ENCODE measurements around the gene SCUBE1. TPM values are rescaled to one million over a fixed set of nuclear protein-coding genes. Genes with fewer than 3 reads are reported as not detected.

Gene SCUBE1
- total and polyA plus RNA-seq, 10 of the 15 experiments (the other 5 are each of a cell fraction or from before 2014, with no cell fraction given), result not detected

DNA sequence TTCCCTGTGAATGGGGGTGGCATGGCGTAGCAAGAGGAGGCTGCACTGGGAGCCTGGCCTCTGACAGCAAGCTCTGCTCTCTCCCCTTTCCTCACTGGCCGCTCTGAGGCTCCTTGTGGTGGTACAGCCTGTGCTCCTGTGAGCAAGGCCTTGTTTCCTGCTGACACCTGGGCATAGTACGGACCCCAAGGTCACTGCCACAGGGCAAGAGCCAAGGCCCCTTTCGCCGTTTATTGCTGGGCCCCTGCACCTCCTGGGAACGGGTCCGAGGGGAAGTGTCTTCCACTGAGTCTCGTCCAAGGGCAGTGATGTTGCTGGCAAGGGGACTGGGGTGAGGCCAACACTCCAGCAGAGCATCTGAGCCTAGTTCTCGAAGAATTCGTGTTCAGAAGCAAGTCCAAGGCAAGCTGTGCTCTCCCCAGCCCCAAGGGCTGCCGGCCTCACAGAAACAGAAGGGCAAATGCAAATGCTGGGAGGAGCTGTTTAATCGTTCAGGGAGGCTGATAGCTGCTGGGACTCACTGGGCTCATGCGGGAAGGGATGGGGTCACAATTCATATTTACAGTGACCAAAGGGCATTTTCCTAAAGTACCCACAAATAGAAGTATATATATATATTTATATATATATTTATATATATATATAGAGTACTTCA is 140.3 kb downstream of the SCUBE1 start:
- Histone ChIP-seq H4K20me1 (ENCODE audit: control insufficient read depth, insufficient read depth) (no peaks in the 10 kb centered on the region), H3K4me3 (no peak overlapping the region), H3K9ac (ENCODE audit: control insufficient read depth, insufficient read depth, low read length) (no peak overlapping the region), H3K9me3 (replicated peaks; ENCODE audit: control insufficient read depth, insufficient read depth, low read length) (no peaks in the 10 kb centered on the region), H3K27ac (ENCODE audit: control insufficient read depth, insufficient read depth) (no peak overlapping the region), H3K36me3 (ENCODE audit: control insufficient read depth in 2 of 2, insufficient read depth in 2 of 2, low read length in 1 of 2) (no peaks in the 10 kb centered on the region), H3K27me3 (replicated peaks in 1 of 2; ENCODE audit: control insufficient read depth in 2 of 2, insufficient read depth in 2 of 2, low read length in 1 of 2) (peaks cover 0 to 2% of the 10 kb centered on the region in 2 experiments; a peak in 2 of 4 replicates), H2AFZ (ENCODE audit: control insufficient read depth, low read depth, low read length) (no peak overlapping the region), H3K4me1 (ENCODE audit: control insufficient read depth, insufficient read depth, low read length) (no peaks in the 10 kb centered on the region), H3K79me2 (ENCODE audit: control insufficient read depth, insufficient read depth, low read length) (no peaks in the 10 kb centered on the region), H3K4me2 (ENCODE audit: control insufficient read depth, insufficient read depth) (no peak overlapping the region)
- SMC1A ChIA-PET (ENCODE audit: uncharacterized antibody, unreplicated experiment), result no interaction called here
- ATAC-seq (no peak), FAIRE-seq (no peak), DNase-seq (ENCODE audit: low read depth, low spot score) (no peak)
- CTCF ChIA-PET, result no interaction called here
- in situ Hi-C loops (cut with MboI), result no loop called here
- POLR2A ChIA-PET, result no interaction called here
- BruUV-seq (replicated peaks), result no TSS peak
- intact Hi-C loops (cut with micrococcal nuclease; ENCODE audit: unreplicated experiment), result no loop called here
- RAD21 ChIA-PET (ENCODE audit: unreplicated experiment), result no interaction called here
- TF ChIP-seq SIX5 (IDR thresholded peaks at IDR 0.05; ENCODE audit: low read depth, low read length, severe bottlenecking) (no peak), NR2F1 (conservative IDR thresholded peaks at IDR 0.05) (no peak), YY1 (IDR thresholded peaks at IDR 0.05; ENCODE audit: low read depth, low read length) (no peak)
- WGBS (ENCODE audit: insufficient coverage, insufficient replicate concordance, low lambda C conversion rate, missing lambda C conversion rate), result 29% methylated on average over 13 of the region's 13 CpGs

DNA sequence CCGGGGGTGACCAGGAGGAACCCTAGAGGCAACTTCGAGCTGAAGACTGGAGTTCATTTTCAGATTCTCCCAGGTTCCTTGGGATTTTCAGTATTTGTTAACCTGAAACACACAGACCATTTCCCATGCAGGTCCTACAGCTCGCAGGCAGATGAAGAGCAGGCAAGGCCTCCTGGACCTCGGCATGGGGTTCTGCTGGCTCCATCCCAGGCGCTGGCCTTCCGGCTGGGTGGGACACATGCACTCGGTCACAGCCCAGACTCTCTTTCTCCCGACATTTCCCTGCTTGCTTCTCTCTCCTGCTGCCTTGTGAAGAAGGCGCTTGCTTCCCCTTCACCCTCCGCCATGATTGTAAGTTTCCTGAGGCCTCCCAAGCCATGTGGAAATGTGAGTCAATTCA is 140.8 kb downstream of the SCUBE1 start:
- ChIA-PET RAD21 (ENCODE audit: unreplicated experiment) (no interaction called here), POLR2A (no interaction called here), CTCF (no interaction called here), SMC1A (ENCODE audit: uncharacterized antibody, unreplicated experiment) (no interaction called here)
- DNase-seq (ENCODE audit: low read depth, low spot score) (no peak), ATAC-seq (no peak), FAIRE-seq (no peak)
- Histone ChIP-seq H3K36me3 (ENCODE audit: control insufficient read depth in 2 of 2, insufficient read depth in 2 of 2, low read length in 1 of 2) (no peaks in the 10 kb centered on the region), H3K27ac (ENCODE audit: control insufficient read depth, insufficient read depth) (no peak overlapping the region), H3K4me1 (ENCODE audit: control insufficient read depth, insufficient read depth, low read length) (no peaks in the 10 kb centered on the region), H2AFZ (ENCODE audit: control insufficient read depth, low read depth, low read length) (no peak overlapping the region), H4K20me1 (ENCODE audit: control insufficient read depth, insufficient read depth) (no peaks in the 10 kb centered on the region), H3K79me2 (ENCODE audit: control insufficient read depth, insufficient read depth, low read length) (no peaks in the 10 kb centered on the region), H3K9ac (ENCODE audit: control insufficient read depth, insufficient read depth, low read length) (no peak overlapping the region), H3K4me2 (ENCODE audit: control insufficient read depth, insufficient read depth) (no peak overlapping the region), H3K4me3 (no peak overlapping the region), H3K27me3 (replicated peaks in 1 of 2; ENCODE audit: control insufficient read depth in 2 of 2, insufficient read depth in 2 of 2, low read length in 1 of 2) (peaks cover 0 to 2% of the 10 kb centered on the region in 2 experiments; a peak in 2 of 4 replicates), H3K9me3 (replicated peaks; ENCODE audit: control insufficient read depth, insufficient read depth, low read length) (no peaks in the 10 kb centered on the region)
- no TSS peak for BruUV-seq (replicated peaks)
- in situ Hi-C loops (cut with MboI), result no loop called here
- 51% methylated on average over 10 of the region's 10 CpGs for WGBS (ENCODE audit: insufficient coverage, insufficient replicate concordance, low lambda C conversion rate, missing lambda C conversion rate)
- intact Hi-C loops (cut with micrococcal nuclease; ENCODE audit: unreplicated experiment), result no loop called here
- TF ChIP-seq FOXK2 (IDR thresholded peaks at IDR 0.05) (no peak), SMC3 (IDR thresholded peaks at IDR 0.05; ENCODE audit: borderline replicate concordance, low read length) (no peak), SREBF1 (IDR thresholded peaks at IDR 0.05; ENCODE audit: low read length) (no peak), HDGF (IDR thresholded peaks at IDR 0.05) (no peak), IRF4 (IDR thresholded peaks at IDR 0.05; ENCODE audit: low read depth, low read length) (no peak), JUNB (IDR thresholded peaks at IDR 0.05) (no peak), SP1 (IDR thresholded peaks at IDR 0.05; ENCODE audit: low read depth, low read length) (no peak), CUX1 (IDR thresholded peaks at IDR 0.05; ENCODE audit: insufficient replicate concordance, low read depth, low read length) (no peak), POU2F2 (IDR thresholded peaks at IDR 0.05; ENCODE audit: borderline replicate concordance, low read depth, low read length) (no peak), NFYB (IDR thresholded peaks at IDR 0.05; ENCODE audit: insufficient read depth, low read depth, low read length) (no peak), NRF1 (conservative IDR thresholded peaks at IDR 0.05; ENCODE audit: low read depth, low read length) (no peak), ZNF384 (IDR thresholded peaks at IDR 0.05; ENCODE audit: borderline replicate concordance, low read depth, low read length) (no peak), BCL11A (IDR thresholded peaks at IDR 0.05; ENCODE audit: low read depth, low read length) (no peak)

All from GM12878 (cell line).